MCF 10A (cell line): Measurements from ENCODE around the gene CPEB2. TPM values are rescaled to one million over a fixed set of nuclear protein-coding genes. Genes with fewer than 3 reads are reported as not detected.

Source experiments
- BruUV-seq: library from RNA; stranded (reverse); fragments of 400-500 nt; replicated peaks from 2 replicates; lab custom pipeline; 2021; lab: Mats Ljungman, UMichigan
- CTCF ChIA-PET: fragments of 300-600 bp; sonication (Branson Sonifier 250); formaldehyde crosslinking; extraction: SDS; loops from one replicate; lab custom pipeline; 2021; ENCODE audit warnings: antibody characterized with exemption, inconsistent platforms; lab: Yijun Ruan, JAX
- POLR2A ChIA-PET: fragments of 300-600, 350-650 bp; sonication (Branson Sonifier 250); formaldehyde crosslinking; extraction: SDS; loops from one replicate; lab custom pipeline; 2020; ENCODE audit warnings: antibody characterized with exemption, inconsistent platforms; lab: Yijun Ruan, JAX
- DNase-seq: peaks from one replicate; pipeline ENCODE4 v3.0.0-alpha.2; 2018; ENCODE audit not compliant: unreplicated experiment
- H3K27ac Mint-ChIP-seq: one replicate; pipeline ENCODE4 v1.8.0; 2022; ENCODE audit warnings: mild to moderate bottlenecking, low read depth, mixed read lengths; ENCODE audit not compliant: unreplicated experiment
- H3K27me3 Mint-ChIP-seq: one replicate; pipeline ENCODE4 v1.8.0; 2022; ENCODE audit warnings: mixed read lengths; ENCODE audit not compliant: insufficient read depth, unreplicated experiment
- H3K36me3 Mint-ChIP-seq: one replicate; pipeline ENCODE4 v1.8.0; 2022; ENCODE audit warnings: mild to moderate bottlenecking, moderate library complexity, mixed read lengths; ENCODE audit not compliant: insufficient read depth, unreplicated experiment
- H3K4me1 Mint-ChIP-seq: one replicate; pipeline ENCODE4 v1.8.0; 2022; ENCODE audit warnings: mixed read lengths; ENCODE audit not compliant: insufficient read depth, unreplicated experiment
- H3K4me3 Mint-ChIP-seq: one replicate; pipeline ENCODE4 v1.8.0; 2022; ENCODE audit warnings: mild to moderate bottlenecking, moderate library complexity, mixed read lengths; ENCODE audit not compliant: unreplicated experiment
- H3K9me3 Mint-ChIP-seq: one replicate; pipeline ENCODE4 v1.8.0; 2022; ENCODE audit warnings: mixed read lengths; ENCODE audit not compliant: unreplicated experiment
- CTCF ChIP-seq: fragments of 200-600 bp; IDR thresholded peaks from one replicate; pipeline ENCODE4 v1.8.0; 2022; ENCODE audit warnings: antibody characterized with exemption, mild to moderate bottlenecking; ENCODE audit not compliant: unreplicated experiment
- intact Hi-C: fragments of 100-400 bp; cut with micrococcal nuclease; formaldehyde crosslinking; loops from 2 replicates; pipeline ENCODE4 v1.14.1; 2022
- total RNA-seq: library from RNA; stranded (reverse); gene quantifications from 2 replicates; pipeline ENCODE4 v1.2.3, GENCODE V29; 2022

CPEB2 gene
- total RNA-seq, 1 experiment from 2014 or later = 13.8 TPM

- TF ChIP-seq CTCF = no peak
- CTCF ChIA-PET = interaction anchor here (0.6 to 0.9 kb wide), 2 partner anchors 18 to 25 kb away, joined by 3 read pairs; no protein-coding TSS in a partner anchor
Observed at GRCh38 chr4:15110120-15110571, 107.9 kb downstream of the CPEB2 start.

GRCh38 chr4:15116509-15117079 lies 114.3 kb downstream of the CPEB2 start:
- Mint-ChIP-seq H3K36me3 (no peaks in the 10 kb centered on the region), H3K9me3 (no peaks in the 10 kb centered on the region), H3K27ac (no peak overlapping the region), H3K27me3 (no peaks in the 10 kb centered on the region), H3K4me3 (no peak overlapping the region), H3K4me1 (no peaks in the 10 kb centered on the region)
- TF ChIP-seq CTCF = no peak
- intact Hi-C loops = no loop called here
- no peak for DNase-seq
- ChIA-PET POLR2A (interaction anchor here (0.7 to 1.1 kb wide), 3 partner anchors 14 to 82 kb away, joined by 3 to 4 read pairs (median 3); no protein-coding TSS in a partner anchor), CTCF (interaction anchor here (0.7 kb wide), 1 partner anchor 77 kb away, joined by 3 read pairs; no protein-coding TSS in a partner anchor)
- no TSS peak for BruUV-seq

More at GRCh38 chr4:15110120-15110571, 107.9 kb downstream of the CPEB2 start:
- no peaks in the 10 kb centered on the region for H3K27me3 Mint-ChIP-seq
- POLR2A ChIA-PET = interaction anchor here (0.5 to 1.5 kb wide), 2 partner anchors 21 to 108 kb away, joined by 3 to 4 read pairs; partner anchors contain the start of gene CPEB2
- H3K36me3 Mint-ChIP-seq = no peaks in the 10 kb centered on the region
- H3K9me3 Mint-ChIP-seq = no peaks in the 10 kb centered on the region
- no peak overlapping the region for H3K4me3 Mint-ChIP-seq
- no peaks in the 10 kb centered on the region for H3K4me1 Mint-ChIP-seq
- no peak overlapping the region for H3K27ac Mint-ChIP-seq
- intact Hi-C loops = no loop called here
- BruUV-seq = no TSS peak
- DNase-seq = no peak

- Mint-ChIP-seq H3K9me3 (no peaks in the 10 kb centered on the region), H3K4me3 (no peak overlapping the region), H3K27ac (peak overlapping the region; percentile 24), H3K27me3 (no peaks in the 10 kb centered on the region), H3K4me1 (no peaks in the 10 kb centered on the region), H3K36me3 (no peaks in the 10 kb centered on the region)
- TF ChIP-seq CTCF = no peak
- intact Hi-C loops = no loop called here
- BruUV-seq = no TSS peak
- no peak for DNase-seq
- ChIA-PET CTCF (interaction anchor here (0.7 kb wide), 1 partner anchor 78 kb away, joined by 3 read pairs; no protein-coding TSS in a partner anchor), POLR2A (interaction anchor here (0.8 kb wide), 1 partner anchor 83 kb away, joined by 3 read pairs; no protein-coding TSS in a partner anchor)
Observed at GRCh38 chr4:15117270-15117946, 115.1 kb downstream of the CPEB2 start.

- no peak for TF ChIP-seq CTCF
- Mint-ChIP-seq H3K4me1 (no peaks in the 10 kb centered on the region), H3K27me3 (no peaks in the 10 kb centered on the region), H3K27ac (peak overlapping the region; percentile 24), H3K9me3 (no peaks in the 10 kb centered on the region), H3K36me3 (no peaks in the 10 kb centered on the region), H3K4me3 (no peak overlapping the region)
- DNase-seq = no peak
- CTCF ChIA-PET = no interaction called here
- intact Hi-C loops = no loop called here
- POLR2A ChIA-PET = no interaction called here
- no TSS peak for BruUV-seq
Observed at GRCh38 chr4:15118292-15118691, 116.0 kb downstream of the CPEB2 start.
